Fibroblast of lung (primary cell): ENCODE data around the gene KIF6.

Experiments
- EZH2 ChIP-seq: IDR thresholded peaks from 2 replicates; pipeline ENCODE4 v1.5.1; 2012; ENCODE audit warnings: low read length, control low read depth, mild to moderate bottlenecking; ENCODE audit errors: missing control alignments
- TF ChIP-seq, protein P1 (sequence below), 2 donors: IDR thresholded peaks in 1 of 2; conservative IDR thresholded peaks in 1 of 2; 1 replicate in 1 of 2; 2 replicates in 1 of 2; pipeline ENCODE4 v1.5.1; 2011 to 2012; ENCODE audit warnings: low read length in 2 of 2, control low read depth in 1 of 2, inconsistent platforms in 1 of 2, low read depth in 1 of 2, mild to moderate bottlenecking in 1 of 2

GRCh38 chr6:39714802-39715201 is 10.4 kb downstream of the KIF6 start:
- TF ChIP-seq, protein P1, sequence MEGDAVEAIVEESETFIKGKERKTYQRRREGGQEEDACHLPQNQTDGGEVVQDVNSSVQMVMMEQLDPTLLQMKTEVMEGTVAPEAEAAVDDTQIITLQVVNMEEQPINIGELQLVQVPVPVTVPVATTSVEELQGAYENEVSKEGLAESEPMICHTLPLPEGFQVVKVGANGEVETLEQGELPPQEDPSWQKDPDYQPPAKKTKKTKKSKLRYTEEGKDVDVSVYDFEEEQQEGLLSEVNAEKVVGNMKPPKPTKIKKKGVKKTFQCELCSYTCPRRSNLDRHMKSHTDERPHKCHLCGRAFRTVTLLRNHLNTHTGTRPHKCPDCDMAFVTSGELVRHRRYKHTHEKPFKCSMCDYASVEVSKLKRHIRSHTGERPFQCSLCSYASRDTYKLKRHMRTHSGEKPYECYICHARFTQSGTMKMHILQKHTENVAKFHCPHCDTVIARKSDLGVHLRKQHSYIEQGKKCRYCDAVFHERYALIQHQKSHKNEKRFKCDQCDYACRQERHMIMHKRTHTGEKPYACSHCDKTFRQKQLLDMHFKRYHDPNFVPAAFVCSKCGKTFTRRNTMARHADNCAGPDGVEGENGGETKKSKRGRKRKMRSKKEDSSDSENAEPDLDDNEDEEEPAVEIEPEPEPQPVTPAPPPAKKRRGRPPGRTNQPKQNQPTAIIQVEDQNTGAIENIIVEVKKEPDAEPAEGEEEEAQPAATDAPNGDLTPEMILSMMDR (conservative IDR thresholded peaks at IDR 0.05 in 1 of 2, IDR thresholded peaks at IDR 0.05 in 1 of 2; ENCODE audit: low read depth in 1 of 2, low read length in 2 of 2), result no peak
- TF ChIP-seq EZH2, result no peak
